Measurements from ENCODE around the gene ASB8. TPM values are rescaled to one million over a fixed set of nuclear protein-coding genes. Genes with fewer than 3 reads are reported as not detected.

ASB8 gene
- total and polyA plus RNA-seq, 9 of the 15 experiments (the other 6 are each of a cell fraction or from before 2014, with no cell fraction given) = 13.3 to 29.0 (median 19.6) TPM

GRCh38 chr12:48187916-48188695 lies 30.8 kb upstream of the ASB8 start:
- H3K9me1 ChIP-seq (ENCODE audit: control insufficient read depth, insufficient read depth, low read length) = peaks cover 3% of the 10 kb centered on the region
- H4K20me1 ChIP-seq (replicated peaks; ENCODE audit: control insufficient read depth, insufficient read depth, low read length) = no peaks in the 10 kb centered on the region
- H3K27me3 ChIP-seq (ENCODE audit: control insufficient read depth in 2 of 2, insufficient read depth in 2 of 2, low read length in 2 of 2) = peaks cover 21 to 38% of the 10 kb centered on the region in 2 experiments; a peak in 4 of 5 replicates
- no peaks in the 10 kb centered on the region for H3K9me3 ChIP-seq (replicated peaks; ENCODE audit: control insufficient read depth, insufficient read depth, low read depth, low read length)
- TF ChIP-seq, protein P1, sequence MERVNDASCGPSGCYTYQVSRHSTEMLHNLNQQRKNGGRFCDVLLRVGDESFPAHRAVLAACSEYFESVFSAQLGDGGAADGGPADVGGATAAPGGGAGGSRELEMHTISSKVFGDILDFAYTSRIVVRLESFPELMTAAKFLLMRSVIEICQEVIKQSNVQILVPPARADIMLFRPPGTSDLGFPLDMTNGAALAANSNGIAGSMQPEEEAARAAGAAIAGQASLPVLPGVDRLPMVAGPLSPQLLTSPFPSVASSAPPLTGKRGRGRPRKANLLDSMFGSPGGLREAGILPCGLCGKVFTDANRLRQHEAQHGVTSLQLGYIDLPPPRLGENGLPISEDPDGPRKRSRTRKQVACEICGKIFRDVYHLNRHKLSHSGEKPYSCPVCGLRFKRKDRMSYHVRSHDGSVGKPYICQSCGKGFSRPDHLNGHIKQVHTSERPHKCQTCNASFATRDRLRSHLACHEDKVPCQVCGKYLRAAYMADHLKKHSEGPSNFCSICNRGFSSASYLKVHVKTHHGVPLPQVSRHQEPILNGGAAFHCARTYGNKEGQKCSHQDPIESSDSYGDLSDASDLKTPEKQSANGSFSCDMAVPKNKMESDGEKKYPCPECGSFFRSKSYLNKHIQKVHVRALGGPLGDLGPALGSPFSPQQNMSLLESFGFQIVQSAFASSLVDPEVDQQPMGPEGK (CRISPR knock-in tag; IDR thresholded peaks at IDR 0.05; ENCODE audit: borderline replicate concordance) = no peak
- no peak overlapping the region for H3K4me3 ChIP-seq
- no peak overlapping the region for H3K9ac ChIP-seq (ENCODE audit: insufficient read depth in 1 of 2, low read depth in 2 of 2, low read length in 2 of 2)
- CTCF ChIA-PET (ENCODE audit: low intra/inter-chr PET ratio) = no interaction called here
- H3K79me2 ChIP-seq (ENCODE audit: control insufficient read depth, insufficient read depth, low read length) = no peaks in the 10 kb centered on the region
- in situ Hi-C loops (cut with MboI) = no loop called here
- H3K4me2 ChIP-seq (ENCODE audit: insufficient read depth, low read length) = no peak overlapping the region
- no peak for ATAC-seq
- no peak for DNase-seq (ENCODE audit: extremely low read depth in 1 of 4, low spot score in 3 of 4)
- H2AFZ ChIP-seq (ENCODE audit: low read depth, low read length) = no peak overlapping the region
- BruUV-seq (replicated peaks) = no TSS peak
- intact Hi-C loops (cut with micrococcal nuclease) = loop anchor here (2.0 to 5.0 kb wide), 3 partner anchors 216 to 429 kb away; no protein-coding TSS in a partner anchor
- POLR2A ChIA-PET = interaction anchor here (0.6 to 1.2 kb wide), 2 partner anchors 9 to 405 kb away, joined by 3 to 4 read pairs; no protein-coding TSS in a partner anchor
- peaks cover 0 to 15% of the 10 kb centered on the region in 2 experiments; a peak in 3 of 5 replicates for H3K4me1 ChIP-seq (replicated peaks in 1 of 2; ENCODE audit: control insufficient read depth in 2 of 2, insufficient read depth in 2 of 2, low read length in 2 of 2)
- no peak for FAIRE-seq
- H3K27ac ChIP-seq (ENCODE audit: extremely low read depth, low read depth, low read length) = no peak overlapping the region
- 20% methylated on average over 10 of the region's 10 CpGs for WGBS (ENCODE audit: insufficient coverage, low coverage, missing lambda C conversion rate)
- no peaks in the 10 kb centered on the region for H3K36me3 ChIP-seq (ENCODE audit: control insufficient read depth, insufficient read depth, low read length)
